ENCODE measurements around the gene METTL16. TPM values are rescaled to one million over a fixed set of nuclear protein-coding genes. Genes with fewer than 3 reads are reported as not detected.

Gene METTL16
- polyA plus RNA-seq, 1 experiment, result 16.9 TPM

GRCh38 chr17:2455956-2456355 lies 55.7 kb downstream of the METTL16 start:
- no peak for DNase-seq (ENCODE audit: low read depth, low spot score)
- TF ChIP-seq CTCF (IDR thresholded peaks at IDR 0.05; ENCODE audit: low read depth, low read length), result no peak
- CTCF ChIA-PET, result interaction anchor here (0.6 kb wide), 1 partner anchor 35 kb away, joined by 3 read pairs; no protein-coding TSS in a partner anchor
- H3K9me3 ChIP-seq (ENCODE audit: control insufficient read depth, insufficient read depth, low read length), result no peaks in the 10 kb centered on the region
- H3K27ac ChIP-seq (ENCODE audit: low read depth, low read length), result no peak overlapping the region
- no peaks in the 10 kb centered on the region for H3K27me3 ChIP-seq (ENCODE audit: control insufficient read depth, insufficient read depth, low read length)
- POLR2A ChIA-PET, result no interaction called here
- no peak overlapping the region for H3K4me3 ChIP-seq (ENCODE audit: low read depth, low read length)

- H3K4me3 ChIP-seq (ENCODE audit: low read depth, low read length), result no peak overlapping the region
- ChIA-PET POLR2A (no interaction called here), CTCF (interaction anchor here (2.5 kb wide), 1 partner anchor 72 kb away, joined by 5 read pairs; no protein-coding TSS in a partner anchor)
- no peak overlapping the region for H3K27ac ChIP-seq (ENCODE audit: low read depth, low read length)
- no peaks in the 10 kb centered on the region for H3K9me3 ChIP-seq (ENCODE audit: control insufficient read depth, insufficient read depth, low read length)
- TF ChIP-seq CTCF (IDR thresholded peaks at IDR 0.05; ENCODE audit: low read depth, low read length), result no peak
- H3K27me3 ChIP-seq (ENCODE audit: control insufficient read depth, insufficient read depth, low read length), result no peaks in the 10 kb centered on the region
- DNase-seq (ENCODE audit: low read depth, low spot score), result no peak
Measured at GRCh38 chr17:2453866-2454265, 57.8 kb downstream of the METTL16 start.

GRCh38 chr17:2453325-2453724 lies 58.4 kb downstream of the METTL16 start:
- CTCF ChIA-PET, result interaction anchor here (2.5 kb wide), 1 partner anchor 71 kb away, joined by 5 read pairs; no protein-coding TSS in a partner anchor

GRCh38 chr17:2452216-2452750 lies 59.4 kb downstream of the METTL16 start:
- Histone ChIP-seq H3K27ac (ENCODE audit: low read depth, low read length) (no peak overlapping the region), H3K27me3 (ENCODE audit: control insufficient read depth, insufficient read depth, low read length) (no peaks in the 10 kb centered on the region), H3K9me3 (ENCODE audit: control insufficient read depth, insufficient read depth, low read length) (no peaks in the 10 kb centered on the region), H3K4me3 (ENCODE audit: low read depth, low read length) (no peak overlapping the region)
- TF ChIP-seq CTCF (IDR thresholded peaks at IDR 0.05; ENCODE audit: low read depth, low read length), result no peak
- CTCF ChIA-PET, result interaction anchor here (2.5 kb wide), 1 partner anchor 70 kb away, joined by 5 read pairs; no protein-coding TSS in a partner anchor
- no peak for DNase-seq (ENCODE audit: low read depth, low spot score)
- POLR2A ChIA-PET, result no interaction called here

More at GRCh38 chr17:2453325-2453724, 58.4 kb downstream of the METTL16 start:
- no peak for DNase-seq (ENCODE audit: low read depth, low spot score)
- POLR2A ChIA-PET, result no interaction called here
- no peak for TF ChIP-seq CTCF (IDR thresholded peaks at IDR 0.05; ENCODE audit: low read depth, low read length)
- H3K27me3 ChIP-seq (ENCODE audit: control insufficient read depth, insufficient read depth, low read length), result no peaks in the 10 kb centered on the region
- H3K4me3 ChIP-seq (ENCODE audit: low read depth, low read length), result no peak overlapping the region
- no peak overlapping the region for H3K27ac ChIP-seq (ENCODE audit: low read depth, low read length)
- no peaks in the 10 kb centered on the region for H3K9me3 ChIP-seq (ENCODE audit: control insufficient read depth, insufficient read depth, low read length)

GRCh38 chr17:2450016-2450650 lies 61.6 kb downstream of the METTL16 start:
- DNase-seq (ENCODE audit: low read depth, low spot score), result no peak
- no peaks in the 10 kb centered on the region; the same call in 1 of the 2 replicates for H3K9me3 ChIP-seq (ENCODE audit: control insufficient read depth, insufficient read depth, low read length)
- no peak for TF ChIP-seq CTCF (IDR thresholded peaks at IDR 0.05; ENCODE audit: low read depth, low read length)
- CTCF ChIA-PET, result interaction anchor here (1.7 kb wide), 1 partner anchor 34 kb away, joined by 5 read pairs; no protein-coding TSS in a partner anchor
- POLR2A ChIA-PET, result interaction anchor here (0.6 to 1.2 kb wide), 2 partner anchors 61 to 209 kb away, joined by 3 to 11 read pairs; partner anchors contain the start of gene METTL16
- no peak overlapping the region for H3K4me3 ChIP-seq (ENCODE audit: low read depth, low read length)
- H3K27me3 ChIP-seq (ENCODE audit: control insufficient read depth, insufficient read depth, low read length), result no peaks in the 10 kb centered on the region
- H3K27ac ChIP-seq (ENCODE audit: low read depth, low read length), result no peak overlapping the region
